ENCODE results near the gene MUSTN1. TPM values are rescaled to one million over a fixed set of nuclear protein-coding genes. Genes with fewer than 3 reads are reported as not detected.

Gene MUSTN1
- total and polyA plus RNA-seq, 2 experiments from 2014 or later, result 0.27 to 1.8 TPM

- Histone ChIP-seq H3K4me3 (no peak overlapping the region), H3K9me2 (replicated peaks; ENCODE audit: insufficient read depth) (no peaks in the 10 kb centered on the region), H4K20me1 (ENCODE audit: insufficient read depth, poor library complexity, severe bottlenecking) (no peaks in the 10 kb centered on the region), H3K27ac (no peak overlapping the region), H3K9me3 (ENCODE audit: low read depth) (no peaks in the 10 kb centered on the region), H3K4me2 (no peak overlapping the region), H3K79me2 (peaks cover 30% of the 10 kb centered on the region), H3K27me3 (no peaks in the 10 kb centered on the region), H3K36me3 (replicated peaks; ENCODE audit: insufficient read depth, low read depth) (no peaks in the 10 kb centered on the region), H3K4me1 (ENCODE audit: insufficient read depth) (no peaks in the 10 kb centered on the region), H2AFZ (no peak overlapping the region)
- 90% methylated on average over 8 of the region's 8 CpGs for WGBS (ENCODE audit: low lambda C conversion rate, missing lambda C conversion rate)
- TF ChIP-seq EZH2 (IDR thresholded peaks at IDR 0.05; ENCODE audit: borderline replicate concordance), result no peak
- TF ChIP-seq CTCF (IDR thresholded peaks at IDR 0.05; ENCODE audit: poor library complexity), result no peak
- TF ChIP-seq EZH2phosphoT487 (IDR thresholded peaks at IDR 0.05; ENCODE audit: low read depth, severe bottlenecking, unreplicated experiment), result no peak
- no peak for DNase-seq (ENCODE audit: low spot score)
Observed at GRCh38 chr3:52873433-52874159, 38.8 kb upstream of the MUSTN1 start.

- no peak for DNase-seq (ENCODE audit: low spot score)
- Histone ChIP-seq H3K9me3 (ENCODE audit: low read depth) (no peaks in the 10 kb centered on the region), H3K9me2 (replicated peaks; ENCODE audit: insufficient read depth) (no peaks in the 10 kb centered on the region), H3K79me2 (peaks cover 28% of the 10 kb centered on the region), H3K4me2 (no peak overlapping the region), H2AFZ (no peak overlapping the region), H3K27me3 (no peaks in the 10 kb centered on the region), H4K20me1 (ENCODE audit: insufficient read depth, poor library complexity, severe bottlenecking) (no peaks in the 10 kb centered on the region), H3K4me1 (ENCODE audit: insufficient read depth) (no peaks in the 10 kb centered on the region), H3K36me3 (replicated peaks; ENCODE audit: insufficient read depth, low read depth) (no peaks in the 10 kb centered on the region), H3K27ac (no peak overlapping the region), H3K4me3 (no peak overlapping the region)
- TF ChIP-seq EZH2phosphoT487 (IDR thresholded peaks at IDR 0.05; ENCODE audit: low read depth, severe bottlenecking, unreplicated experiment) (no peak), CTCF (IDR thresholded peaks at IDR 0.05; ENCODE audit: poor library complexity) (no peak), EZH2 (IDR thresholded peaks at IDR 0.05; ENCODE audit: borderline replicate concordance) (no peak)
- WGBS (ENCODE audit: low lambda C conversion rate, missing lambda C conversion rate), result 88% methylated on average over 3 of the region's 3 CpGs
Observed at GRCh38 chr3:52872245-52872644, 37.4 kb upstream of the MUSTN1 start.

- Histone ChIP-seq H3K27me3 (no peaks in the 10 kb centered on the region), H3K4me1 (ENCODE audit: insufficient read depth) (no peaks in the 10 kb centered on the region), H3K27ac (no peak overlapping the region), H2AFZ (no peak overlapping the region), H3K4me3 (no peak overlapping the region), H3K36me3 (replicated peaks; ENCODE audit: insufficient read depth, low read depth) (no peaks in the 10 kb centered on the region), H3K9me2 (replicated peaks; ENCODE audit: insufficient read depth) (no peaks in the 10 kb centered on the region), H3K9me3 (ENCODE audit: low read depth) (no peaks in the 10 kb centered on the region), H3K4me2 (no peak overlapping the region), H3K79me2 (peaks cover 28% of the 10 kb centered on the region), H4K20me1 (ENCODE audit: insufficient read depth, poor library complexity, severe bottlenecking) (no peaks in the 10 kb centered on the region)
- DNase-seq (ENCODE audit: low spot score), result no peak
- WGBS (ENCODE audit: low lambda C conversion rate, missing lambda C conversion rate), result 82% methylated on average over 9 of the region's 9 CpGs
- TF ChIP-seq EZH2 (IDR thresholded peaks at IDR 0.05; ENCODE audit: borderline replicate concordance) (no peak), CTCF (IDR thresholded peaks at IDR 0.05; ENCODE audit: poor library complexity) (no peak), EZH2phosphoT487 (IDR thresholded peaks at IDR 0.05; ENCODE audit: low read depth, severe bottlenecking, unreplicated experiment) (no peak)
Observed at GRCh38 chr3:52871761-52872160, 36.9 kb upstream of the MUSTN1 start.

All from hepatocyte (in vitro differentiated cells).